Coronary artery (tissue), 2 donors: ENCODE results near the gene NAALAD2.

Source experiments
- DNase-seq: peaks from one replicate; pipeline ENCODE4 v3.0.0-alpha.2; 2017; ENCODE audit warnings: low spot score
- H3K27ac ChIP-seq, 2 donors: fragments of 200-600 bp; sonication (generic); one replicate each; pipeline ENCODE4 v1.5.1; 2016 to 2019
- H3K4me3 ChIP-seq: fragments of 200-600 bp; sonication (generic); 2 replicates; pipeline ENCODE4 v1.5.1; 2016; ENCODE audit warnings: mild to moderate bottlenecking, moderate library complexity
- CTCF ChIP-seq: fragments of 200-600 bp; sonication (generic); IDR thresholded peaks from one replicate; pipeline ENCODE4 v1.5.1; 2019; ENCODE audit warnings: antibody characterized with exemption

Gene NAALAD2

GRCh38 chr11:90176069-90176468 lies 41.6 kb downstream of the NAALAD2 start:
- TF ChIP-seq CTCF, result no peak
- DNase-seq, result no peak
- Histone ChIP-seq H3K4me3 (no peak overlapping the region), H3K27ac (no peak overlapping the region)

DNA sequence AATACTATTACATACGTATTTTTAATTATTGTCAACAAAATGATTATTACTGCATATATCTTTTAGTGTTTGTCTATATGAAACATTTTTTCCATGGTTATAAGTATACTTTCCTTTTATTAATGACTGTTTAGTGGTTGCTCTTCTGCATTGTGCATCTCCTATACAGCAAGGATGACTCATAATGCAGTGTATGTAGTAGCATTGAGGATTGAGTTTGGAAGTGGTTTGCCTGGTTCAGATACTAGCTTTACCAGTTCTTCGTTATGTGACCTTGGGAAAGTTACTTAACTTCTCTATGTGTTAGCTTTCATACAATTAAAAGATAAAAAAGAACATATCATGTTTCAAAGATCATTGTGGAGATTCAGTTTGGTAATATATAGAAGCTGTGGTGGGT lies 44.3 kb downstream of the NAALAD2 start:
- TF ChIP-seq CTCF, result no peak
- Histone ChIP-seq H3K27ac (no peak overlapping the region), H3K4me3 (no peak overlapping the region)
- DNase-seq, result no peak

GRCh38 chr11:90179923-90180322 lies 45.5 kb downstream of the NAALAD2 start:
- Histone ChIP-seq H3K27ac (no peak overlapping the region), H3K4me3 (no peak overlapping the region)
- DNase-seq, result no peak
- no peak for TF ChIP-seq CTCF

DNA sequence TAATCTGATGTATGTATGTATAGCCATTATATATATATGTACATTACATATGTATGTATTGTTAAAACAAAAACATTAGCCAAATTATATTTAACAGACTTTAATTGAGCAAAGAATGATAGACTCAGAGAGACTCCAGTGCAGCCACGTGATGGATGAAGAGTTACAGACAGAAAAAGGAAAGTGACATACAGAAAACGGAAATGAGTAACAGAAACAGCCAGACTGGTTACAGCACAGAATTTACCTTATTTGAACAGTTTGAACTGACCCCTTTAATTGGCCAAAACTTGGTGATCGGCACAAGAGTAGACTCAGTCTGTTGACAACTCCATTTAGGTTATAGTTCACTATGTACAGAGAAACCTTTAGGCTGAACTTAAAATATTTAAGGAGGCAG lies 53.4 kb downstream of the NAALAD2 start:
- no peak overlapping the region for H3K4me3 ChIP-seq
- no peak overlapping the region for H3K27ac ChIP-seq
- TF ChIP-seq CTCF, result no peak
- no peak for DNase-seq

GRCh38 chr11:90189011-90189410 lies 54.5 kb downstream of the NAALAD2 start:
- no peak for TF ChIP-seq CTCF
- Histone ChIP-seq H3K27ac (no peak overlapping the region), H3K4me3 (no peak overlapping the region)
- DNase-seq, result no peak

DNA sequence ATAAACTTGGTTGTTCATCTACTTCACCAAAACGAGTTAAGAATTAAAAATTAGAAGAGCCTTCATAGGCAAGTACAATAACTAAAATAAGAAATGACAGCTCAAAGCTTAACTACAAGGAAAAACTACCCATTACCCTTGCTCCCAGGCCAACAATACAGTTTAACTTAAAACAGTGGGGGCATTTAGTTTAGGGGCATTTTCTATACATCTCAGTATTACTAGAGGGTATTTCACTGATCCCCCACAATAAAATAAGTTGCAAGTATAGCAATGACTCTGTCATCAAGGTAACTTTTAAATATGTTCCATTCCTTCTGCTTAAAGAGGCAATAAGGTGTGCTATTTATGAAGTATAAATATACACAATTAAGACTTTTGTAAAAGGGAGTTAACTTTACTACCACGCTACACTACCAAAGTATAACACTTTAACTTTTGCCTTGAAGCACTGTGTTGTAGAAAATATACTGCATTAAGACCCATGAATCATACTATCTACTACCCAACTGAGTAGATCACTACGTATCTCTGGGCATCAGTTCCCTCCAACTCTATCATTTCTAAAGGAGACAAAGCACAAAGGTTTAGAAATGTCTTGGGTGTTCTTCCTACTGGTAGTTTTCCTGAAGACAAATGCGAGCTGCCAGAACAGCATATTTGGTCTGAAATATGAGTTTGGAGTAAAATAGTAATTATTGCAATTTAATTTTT lies 58.6 kb downstream of the NAALAD2 start:
- DNase-seq, result no peak
- no peak overlapping the region for H3K4me3 ChIP-seq
- no peak for TF ChIP-seq CTCF
- H3K27ac ChIP-seq, result no peak overlapping the region

- DNase-seq, result no peak
- Histone ChIP-seq H3K27ac (no peak overlapping the region), H3K4me3 (no peak overlapping the region)
- no peak for TF ChIP-seq CTCF
Measured at GRCh38 chr11:90197377-90197776, 62.9 kb downstream of the NAALAD2 start.
